ENCODE results near the gene ACTR10.
A peak's percentile ranks its signal among the peaks of the same experiment; 100 is the strongest.

ACTR10 gene

GRCh38 chr14:58196198-58196597 is 3.8 kb upstream of the ACTR10 start:
- no peak overlapping the region for H3K27ac ChIP-seq
- no peak for TF ChIP-seq ZFX (IDR thresholded peaks at IDR 0.05)
- TF ChIP-seq, protein P1, sequence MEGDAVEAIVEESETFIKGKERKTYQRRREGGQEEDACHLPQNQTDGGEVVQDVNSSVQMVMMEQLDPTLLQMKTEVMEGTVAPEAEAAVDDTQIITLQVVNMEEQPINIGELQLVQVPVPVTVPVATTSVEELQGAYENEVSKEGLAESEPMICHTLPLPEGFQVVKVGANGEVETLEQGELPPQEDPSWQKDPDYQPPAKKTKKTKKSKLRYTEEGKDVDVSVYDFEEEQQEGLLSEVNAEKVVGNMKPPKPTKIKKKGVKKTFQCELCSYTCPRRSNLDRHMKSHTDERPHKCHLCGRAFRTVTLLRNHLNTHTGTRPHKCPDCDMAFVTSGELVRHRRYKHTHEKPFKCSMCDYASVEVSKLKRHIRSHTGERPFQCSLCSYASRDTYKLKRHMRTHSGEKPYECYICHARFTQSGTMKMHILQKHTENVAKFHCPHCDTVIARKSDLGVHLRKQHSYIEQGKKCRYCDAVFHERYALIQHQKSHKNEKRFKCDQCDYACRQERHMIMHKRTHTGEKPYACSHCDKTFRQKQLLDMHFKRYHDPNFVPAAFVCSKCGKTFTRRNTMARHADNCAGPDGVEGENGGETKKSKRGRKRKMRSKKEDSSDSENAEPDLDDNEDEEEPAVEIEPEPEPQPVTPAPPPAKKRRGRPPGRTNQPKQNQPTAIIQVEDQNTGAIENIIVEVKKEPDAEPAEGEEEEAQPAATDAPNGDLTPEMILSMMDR (conservative IDR thresholded peaks at IDR 0.05), result no peak

DNA sequence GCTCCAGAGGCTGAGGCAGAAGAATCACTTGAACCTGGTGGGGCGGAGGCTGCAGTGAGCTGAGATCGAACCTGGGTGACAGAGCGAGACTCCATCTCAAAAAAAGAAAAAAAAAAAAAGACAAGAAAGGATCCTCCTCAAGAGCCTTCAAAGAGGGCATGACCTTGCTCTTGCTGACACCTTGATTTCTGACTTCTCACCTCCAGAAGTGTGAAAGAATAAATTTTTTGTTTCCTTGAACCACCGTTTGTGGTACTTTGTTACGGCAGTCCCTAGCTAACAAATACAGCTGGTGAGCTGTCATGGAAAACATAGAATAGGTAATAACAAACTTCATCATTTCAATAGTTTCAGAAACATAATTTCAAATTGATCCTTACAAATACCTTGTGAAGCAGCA is 1.9 kb upstream of the ACTR10 start:
- no peak overlapping the region for H3K27ac ChIP-seq
- TF ChIP-seq ZFX (IDR thresholded peaks at IDR 0.05), result no peak
- TF ChIP-seq, protein P1 (conservative IDR thresholded peaks at IDR 0.05), result no peak

DNA sequence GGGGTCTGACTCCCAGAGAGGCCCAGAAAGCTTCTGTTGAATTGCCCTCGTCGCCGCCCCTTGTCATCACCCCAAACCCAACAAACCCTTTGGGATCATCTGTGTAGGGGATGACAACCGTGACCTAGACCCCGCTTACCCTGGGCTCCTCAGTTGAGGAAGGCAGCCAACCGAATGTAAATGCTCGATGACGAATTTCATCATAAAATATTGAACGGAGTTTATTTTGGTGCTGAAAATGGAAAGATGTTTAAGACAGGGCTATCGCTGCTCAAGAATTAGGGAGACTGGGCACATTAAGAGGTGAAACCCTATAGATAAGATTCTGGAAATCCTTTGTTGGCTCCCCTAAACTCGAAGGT is 512 bp downstream of the ACTR10 start:
- TF ChIP-seq ZFX (IDR thresholded peaks at IDR 0.05), result no peak
- TF ChIP-seq, protein P1 (conservative IDR thresholded peaks at IDR 0.05), result no peak
- peak overlapping the region; percentile 87 for H3K27ac ChIP-seq

DNA sequence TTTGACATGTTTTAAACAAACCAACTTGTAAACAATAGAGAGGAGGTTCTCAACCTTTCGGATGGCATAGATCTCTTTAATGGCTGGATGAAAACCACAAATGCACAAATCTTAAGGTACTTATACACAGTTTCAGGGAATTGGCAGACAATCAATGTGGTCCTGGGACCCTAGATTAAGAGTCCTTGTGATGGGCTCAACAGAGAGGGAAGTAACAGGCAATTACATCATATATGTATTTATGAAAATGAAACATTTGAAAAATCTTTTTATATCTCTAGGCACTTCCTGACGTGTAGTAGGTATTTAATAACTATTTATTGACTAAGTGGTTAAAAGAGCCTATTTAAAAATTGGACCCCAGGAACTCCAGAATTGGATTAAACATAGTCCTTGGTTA is 897 bp downstream of the ACTR10 start:
- peak overlapping the region; percentile 87; the same call in 1 of the 2 replicates for H3K27ac ChIP-seq
- TF ChIP-seq ZFX (IDR thresholded peaks at IDR 0.05), result no peak
- TF ChIP-seq, protein P1 (conservative IDR thresholded peaks at IDR 0.05), result no peak

DNA sequence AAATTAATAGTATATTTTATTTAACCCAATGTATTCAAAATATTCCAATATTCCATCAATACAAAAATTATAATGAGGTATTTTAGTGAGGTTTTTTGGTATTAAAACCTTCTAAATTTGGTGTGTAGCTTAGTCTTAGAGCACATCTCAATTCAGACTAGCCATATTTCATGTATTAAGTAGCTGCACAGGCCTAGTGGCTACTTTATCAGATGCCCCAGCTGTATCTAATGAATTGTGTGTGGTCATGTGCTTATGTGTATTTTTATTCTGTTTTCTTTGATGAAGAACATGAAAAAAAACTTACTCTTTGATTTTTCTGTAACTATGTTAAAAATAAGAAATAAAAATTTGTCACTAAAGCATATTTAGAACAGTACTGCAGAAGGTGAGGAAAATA is 13.2 kb downstream of the ACTR10 start:
- TF ChIP-seq, protein P1 (conservative IDR thresholded peaks at IDR 0.05), result no peak
- no peak for TF ChIP-seq ZFX (IDR thresholded peaks at IDR 0.05)
- no peak overlapping the region for H3K27ac ChIP-seq

DNA sequence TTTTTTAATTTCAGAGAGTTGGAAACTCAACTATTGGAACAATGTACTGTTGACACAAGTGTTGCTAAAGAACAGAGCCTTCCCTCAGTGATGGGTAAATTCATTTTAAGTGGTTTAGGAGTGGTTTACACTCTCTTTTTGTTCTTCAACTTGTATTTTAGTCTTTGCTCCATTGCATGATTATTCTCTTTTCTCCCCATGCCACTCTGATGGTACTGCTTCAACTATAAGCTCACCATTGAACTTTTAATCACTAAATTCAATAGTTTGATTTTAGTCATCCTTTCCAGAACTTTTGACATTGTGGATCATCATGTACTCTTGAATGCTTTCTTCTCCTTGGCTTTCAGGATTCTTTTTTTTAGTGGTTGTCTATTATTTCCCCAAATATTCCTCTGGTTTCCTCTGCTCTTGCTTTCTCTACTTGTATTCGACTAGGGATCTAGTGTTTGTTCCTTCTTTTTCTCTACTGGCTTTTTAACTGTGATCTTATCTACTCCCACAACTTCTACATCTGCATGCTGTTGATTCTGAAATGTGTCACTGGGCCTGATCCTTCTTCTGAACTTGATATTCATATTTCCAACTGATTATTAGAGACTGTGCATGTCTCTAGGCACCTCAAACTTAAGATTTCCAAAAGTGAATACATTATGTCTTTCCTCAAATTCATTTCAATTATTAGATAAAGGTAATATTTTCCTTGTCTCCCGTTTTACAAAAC is 15.4 kb downstream of the ACTR10 start:
- H3K27ac ChIP-seq, result no peak overlapping the region
- TF ChIP-seq, protein P1 (conservative IDR thresholded peaks at IDR 0.05), result no peak

GRCh38 chr14:58216544-58216943 is 16.6 kb downstream of the ACTR10 start:
- no peak for TF ChIP-seq ZFX (IDR thresholded peaks at IDR 0.05)
- TF ChIP-seq, protein P1 (conservative IDR thresholded peaks at IDR 0.05), result no peak
- no peak overlapping the region for H3K27ac ChIP-seq
